KOPT-K1 (cell line): ENCODE data around the gene PLA2G2D.

Experiments used
- H3K27ac ChIP-seq: fragments of 200-600 bp; sonication (generic); 2 replicates; pipeline ENCODE4 v1.5.1; 2016; ENCODE audit warnings: antibody characterized with exemption, mild to moderate bottlenecking, low read depth, low read length; ENCODE audit not compliant: poor library complexity, severe bottlenecking
- H3K36me3 ChIP-seq: fragments of 200-600 bp; sonication (generic); 2 replicates; pipeline ENCODE4 v1.5.1; 2017; ENCODE audit warnings: antibody characterized with exemption, mild to moderate bottlenecking, low read length, moderate library complexity; ENCODE audit not compliant: insufficient read depth
- H3K9me3 ChIP-seq: fragments of 200-600 bp; sonication (generic); 2 replicates; pipeline ENCODE4 v1.5.1; 2017; ENCODE audit warnings: antibody characterized with exemption, low read length, mild to moderate bottlenecking; ENCODE audit not compliant: insufficient read depth, poor library complexity, severe bottlenecking

Gene PLA2G2D, protein sequence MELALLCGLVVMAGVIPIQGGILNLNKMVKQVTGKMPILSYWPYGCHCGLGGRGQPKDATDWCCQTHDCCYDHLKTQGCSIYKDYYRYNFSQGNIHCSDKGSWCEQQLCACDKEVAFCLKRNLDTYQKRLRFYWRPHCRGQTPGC

DNA sequence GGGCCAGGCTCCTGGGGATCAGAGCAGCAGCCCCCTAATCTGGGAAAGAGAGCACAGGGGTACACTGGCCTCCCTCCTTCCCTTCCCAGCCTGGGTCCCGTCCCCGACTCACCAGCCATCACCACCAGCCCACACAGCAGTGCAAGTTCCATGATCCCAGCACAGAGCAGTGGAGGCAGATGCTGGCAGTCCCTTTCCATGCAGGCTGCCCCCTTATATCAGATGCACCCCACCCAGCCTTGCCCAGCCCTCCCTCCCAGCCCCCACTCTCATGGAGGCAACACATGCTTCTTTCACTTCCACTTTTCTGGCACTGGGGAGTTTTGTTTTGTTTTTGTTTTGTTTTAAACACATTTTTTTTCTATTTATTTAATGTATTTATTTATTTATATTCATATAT lies at the start of gene PLA2G2D:
TSS of gene PLA2G2D (minus strand) at position 190 of the 400 bp plus-strand sequence. CDS start at position 152, 38 bp downstream.
- Histone ChIP-seq H3K27ac (no peak within 1 kb of the TSS), H3K9me3 (no peaks in the 10 kb centered on the region), H3K36me3 (no peaks in the 10 kb centered on the region)

DNA sequence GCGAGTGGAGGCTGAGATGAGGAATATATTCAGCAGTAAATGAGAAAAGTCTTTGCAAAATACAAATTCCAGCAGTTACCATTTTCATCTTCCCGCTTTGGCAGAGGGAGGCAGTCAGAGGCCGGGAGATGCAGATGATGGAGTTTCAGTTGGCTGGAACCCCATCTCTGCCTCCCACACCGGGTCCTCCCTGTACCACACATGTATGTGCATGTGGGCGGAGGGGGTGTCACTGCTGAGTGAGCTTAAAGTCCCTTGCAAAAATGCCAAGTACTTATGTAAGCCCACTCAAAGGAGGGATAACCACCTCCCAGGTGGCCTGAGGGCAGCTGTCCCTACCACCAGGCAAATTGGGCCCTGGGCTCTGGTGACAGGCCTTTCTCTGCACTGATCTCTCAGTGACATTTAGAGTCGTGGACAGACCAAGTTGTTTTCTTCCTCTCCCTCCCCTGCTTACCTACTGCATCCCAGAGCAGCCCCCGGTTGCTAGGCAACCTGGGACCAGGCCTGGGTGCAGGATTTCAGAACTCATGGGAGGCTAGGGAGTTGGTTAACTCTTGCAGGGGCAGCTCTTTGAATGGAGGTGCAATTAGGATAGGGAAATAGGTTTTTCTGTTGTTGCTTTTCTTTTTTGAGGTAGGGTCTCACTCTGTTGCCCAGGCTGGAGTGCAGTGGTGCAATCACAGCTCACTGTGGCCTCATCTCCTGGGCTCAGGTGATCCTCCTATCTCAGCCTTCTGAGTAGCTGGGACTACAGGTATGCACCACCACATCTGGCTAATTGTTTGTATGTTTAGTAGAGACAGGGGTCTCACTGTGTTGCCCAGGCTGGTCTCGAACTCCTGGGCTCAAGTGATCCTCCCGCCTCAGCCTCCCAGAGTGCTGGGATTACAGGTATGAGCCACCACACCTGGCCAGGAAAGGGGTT lies 49.5 kb upstream of the PLA2G2D start:
- H3K9me3 ChIP-seq: no peaks in the 10 kb centered on the region
- H3K36me3 ChIP-seq: no peaks in the 10 kb centered on the region
- H3K27ac ChIP-seq: no peak overlapping the region

DNA sequence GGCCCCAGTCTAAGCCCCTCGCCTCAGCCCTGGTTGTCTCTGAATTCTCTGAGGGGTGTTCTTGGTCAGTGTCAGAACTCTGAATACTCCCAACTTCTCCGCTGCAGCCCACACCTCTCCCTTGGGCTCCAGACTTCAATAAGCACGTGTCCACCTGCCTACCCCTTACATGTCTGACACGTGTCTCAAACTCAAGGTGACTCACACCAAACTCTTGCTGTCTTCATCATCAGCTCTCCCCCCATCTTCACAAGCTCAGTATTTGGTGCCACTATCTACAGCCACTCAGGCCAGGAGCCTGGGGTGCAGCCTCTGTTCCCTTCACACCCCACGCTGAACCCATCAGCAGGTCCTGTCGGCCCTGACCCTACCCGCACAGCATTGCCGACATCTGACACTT lies 47.8 kb upstream of the PLA2G2D start:
- Histone ChIP-seq H3K27ac (no peak overlapping the region), H3K36me3 (no peaks in the 10 kb centered on the region)

DNA sequence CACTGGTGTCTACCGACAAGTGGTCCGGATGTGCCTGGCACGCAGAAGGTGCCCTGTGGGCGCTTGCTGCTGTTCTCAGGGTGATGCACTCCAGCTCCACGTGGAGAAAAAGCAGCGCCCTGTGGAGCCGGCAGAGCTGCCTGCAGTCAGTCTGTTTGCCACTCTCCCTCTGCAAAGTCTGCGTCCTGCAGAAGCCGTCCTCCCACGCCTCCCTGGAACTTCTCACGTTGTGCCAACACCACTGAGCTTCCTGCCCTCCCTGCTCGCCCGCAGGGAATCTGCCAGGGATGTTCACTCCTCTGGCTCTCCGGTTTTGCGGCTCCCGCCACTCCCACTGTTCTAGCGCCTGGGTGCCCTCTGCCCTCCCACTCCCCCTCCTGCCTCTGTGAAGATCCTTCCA lies 46.7 kb upstream of the PLA2G2D start:
- peaks cover 8% of the 10 kb centered on the region for H3K9me3 ChIP-seq
- H3K36me3 ChIP-seq: no peaks in the 10 kb centered on the region
- no peak overlapping the region for H3K27ac ChIP-seq

More for the DNA sequence above, 47.8 kb upstream of the PLA2G2D start:
- no peaks in the 10 kb centered on the region for H3K9me3 ChIP-seq

DNA sequence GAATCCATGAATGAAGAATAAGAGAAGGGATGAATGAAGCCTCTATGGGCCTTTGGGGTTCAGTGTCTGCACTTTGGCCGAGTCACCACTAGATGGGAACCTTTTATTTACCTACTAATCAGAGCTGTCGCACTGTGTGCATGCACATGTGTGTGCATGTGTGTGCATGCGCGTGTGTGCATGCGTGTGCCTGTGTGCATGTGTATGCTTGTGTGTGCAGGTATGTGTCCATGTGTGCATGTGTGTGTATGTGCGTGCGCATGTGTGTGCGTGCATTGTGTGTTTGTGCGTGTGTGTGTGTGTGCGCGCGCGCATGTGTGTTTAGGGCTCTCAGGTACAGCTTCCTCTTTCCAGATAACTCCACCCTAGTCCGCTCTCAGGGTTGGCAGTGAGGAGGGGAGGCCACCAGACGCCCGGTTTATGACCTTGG lies 46.2 kb upstream of the PLA2G2D start:
- no peaks in the 10 kb centered on the region for H3K36me3 ChIP-seq
- peaks cover 14% of the 10 kb centered on the region for H3K9me3 ChIP-seq
- no peak overlapping the region for H3K27ac ChIP-seq

DNA sequence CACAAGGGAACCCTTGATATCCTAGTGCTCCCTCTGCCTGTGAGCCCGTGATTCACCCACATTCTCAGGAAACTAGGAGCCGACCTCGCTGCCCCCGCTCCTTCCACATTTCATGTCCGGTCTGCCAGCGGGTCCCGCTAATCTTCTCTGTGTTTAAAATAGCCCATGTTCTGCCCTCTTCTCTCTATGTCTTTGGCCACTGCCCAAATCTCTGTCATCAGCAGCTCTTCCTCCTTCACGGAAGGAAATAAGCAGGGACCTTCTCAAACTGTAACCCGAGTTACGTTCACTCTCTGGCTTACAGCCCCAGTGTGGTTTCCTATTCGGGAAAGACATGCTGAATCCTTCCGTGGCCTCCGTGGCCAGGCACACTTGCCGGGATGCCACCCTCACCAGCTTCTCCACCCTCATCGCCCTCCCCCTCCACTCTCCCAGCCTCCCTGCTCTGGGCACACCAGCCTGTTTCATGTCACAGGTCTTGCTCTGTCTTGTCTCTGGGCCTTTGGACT lies 45.4 kb upstream of the PLA2G2D start:
- Histone ChIP-seq H3K36me3 (no peaks in the 10 kb centered on the region), H3K9me3 (peaks cover 21% of the 10 kb centered on the region), H3K27ac (no peak overlapping the region)

DNA sequence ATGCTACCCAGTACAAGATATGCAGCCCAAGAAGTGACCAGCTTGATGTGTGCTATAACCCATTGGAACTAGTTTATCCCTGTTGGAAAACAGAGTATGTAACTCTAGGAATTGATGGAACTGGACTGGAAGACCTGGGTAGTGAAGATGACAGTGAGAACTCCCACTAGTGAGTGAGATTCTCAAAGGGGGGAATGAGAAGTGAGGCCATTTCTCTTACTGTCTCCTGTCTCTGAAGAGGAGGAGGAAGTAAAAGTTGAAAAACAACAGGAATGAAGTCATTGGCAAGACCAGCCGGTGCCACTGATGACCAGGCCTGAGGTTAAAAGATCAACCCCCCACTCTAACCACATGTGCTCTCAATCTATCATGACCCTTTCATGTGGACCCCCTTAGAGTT lies 40.7 kb upstream of the PLA2G2D start:
- Histone ChIP-seq H3K9me3 (peaks cover 42% of the 10 kb centered on the region), H3K36me3 (no peaks in the 10 kb centered on the region), H3K27ac (no peak overlapping the region)

- H3K27ac ChIP-seq: no peak overlapping the region
- peaks cover 42% of the 10 kb centered on the region for H3K9me3 ChIP-seq
- no peaks in the 10 kb centered on the region for H3K36me3 ChIP-seq
Observed at GRCh38 chr1:20158358-20159070, 39.2 kb upstream of the PLA2G2D start.

DNA sequence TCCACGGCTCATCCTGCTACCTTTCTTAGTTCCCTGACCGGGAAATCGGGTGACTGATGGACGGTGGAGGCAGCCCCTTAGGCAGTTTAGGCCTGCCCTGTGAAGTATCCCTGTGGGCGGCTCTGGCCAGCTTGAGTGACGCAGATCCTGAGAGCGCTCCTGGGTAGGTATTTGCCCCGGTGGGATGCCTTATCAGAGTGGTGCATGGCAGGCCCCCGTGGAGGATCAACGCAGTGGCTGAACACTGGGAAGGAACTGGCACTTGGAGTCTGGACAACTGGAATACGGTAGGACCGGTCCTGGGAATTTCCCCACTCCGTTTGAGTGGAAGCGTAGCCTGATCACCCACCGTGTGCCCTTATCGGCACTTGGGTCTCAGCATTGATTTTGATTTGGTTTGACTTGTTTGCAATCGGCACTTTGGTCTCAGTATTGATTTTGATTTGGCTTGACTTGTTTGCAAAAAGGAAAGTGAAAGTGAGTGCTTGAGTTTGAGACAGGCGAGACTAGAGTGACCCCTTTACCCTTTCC lies 35.0 kb upstream of the PLA2G2D start:
- H3K27ac ChIP-seq: no peak overlapping the region
- H3K9me3 ChIP-seq: peaks cover 17% of the 10 kb centered on the region
- no peaks in the 10 kb centered on the region for H3K36me3 ChIP-seq

DNA sequence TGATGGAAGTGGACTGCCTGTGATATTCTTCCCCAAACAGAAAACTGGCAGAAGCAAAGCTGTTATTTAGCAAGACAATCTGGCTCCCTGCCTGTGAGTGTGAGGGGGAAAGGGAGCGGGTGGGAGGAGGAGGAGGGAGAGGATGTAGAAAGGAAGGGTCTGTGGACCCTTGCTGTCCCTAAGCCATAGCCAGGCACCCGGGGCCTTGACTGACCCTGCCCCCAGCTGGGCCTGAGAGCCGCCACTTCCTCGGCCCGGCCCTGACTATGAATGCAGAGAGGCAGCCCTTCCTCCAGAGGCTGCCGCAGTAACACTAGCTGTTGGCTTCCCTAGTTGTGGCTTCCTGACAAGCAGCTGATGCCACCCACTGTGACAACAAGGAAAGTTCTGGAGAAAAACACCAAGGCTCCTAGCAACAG lies 33.7 kb upstream of the PLA2G2D start:
- no peaks in the 10 kb centered on the region for H3K36me3 ChIP-seq
- H3K27ac ChIP-seq: no peak overlapping the region
- H3K9me3 ChIP-seq: peaks cover 3% of the 10 kb centered on the region

DNA sequence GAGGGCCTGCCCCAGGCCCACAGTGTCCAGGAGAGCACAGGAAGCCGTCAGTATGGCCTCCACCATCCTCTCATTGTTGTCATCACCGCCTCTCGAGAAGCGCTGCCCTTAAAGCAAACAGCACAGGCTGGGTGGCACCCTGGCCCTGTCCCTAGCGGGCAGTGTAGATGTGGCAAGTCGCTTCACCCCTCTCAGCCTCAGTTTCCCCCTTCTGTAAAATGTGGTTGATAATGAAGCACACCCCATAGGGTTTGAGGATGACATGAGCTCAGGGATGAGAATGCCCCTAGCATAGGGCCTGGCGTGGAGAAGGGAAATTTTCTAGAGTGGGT lies 33.2 kb upstream of the PLA2G2D start:
- Histone ChIP-seq H3K9me3 (no peaks in the 10 kb centered on the region), H3K27ac (no peak overlapping the region), H3K36me3 (no peaks in the 10 kb centered on the region)

DNA sequence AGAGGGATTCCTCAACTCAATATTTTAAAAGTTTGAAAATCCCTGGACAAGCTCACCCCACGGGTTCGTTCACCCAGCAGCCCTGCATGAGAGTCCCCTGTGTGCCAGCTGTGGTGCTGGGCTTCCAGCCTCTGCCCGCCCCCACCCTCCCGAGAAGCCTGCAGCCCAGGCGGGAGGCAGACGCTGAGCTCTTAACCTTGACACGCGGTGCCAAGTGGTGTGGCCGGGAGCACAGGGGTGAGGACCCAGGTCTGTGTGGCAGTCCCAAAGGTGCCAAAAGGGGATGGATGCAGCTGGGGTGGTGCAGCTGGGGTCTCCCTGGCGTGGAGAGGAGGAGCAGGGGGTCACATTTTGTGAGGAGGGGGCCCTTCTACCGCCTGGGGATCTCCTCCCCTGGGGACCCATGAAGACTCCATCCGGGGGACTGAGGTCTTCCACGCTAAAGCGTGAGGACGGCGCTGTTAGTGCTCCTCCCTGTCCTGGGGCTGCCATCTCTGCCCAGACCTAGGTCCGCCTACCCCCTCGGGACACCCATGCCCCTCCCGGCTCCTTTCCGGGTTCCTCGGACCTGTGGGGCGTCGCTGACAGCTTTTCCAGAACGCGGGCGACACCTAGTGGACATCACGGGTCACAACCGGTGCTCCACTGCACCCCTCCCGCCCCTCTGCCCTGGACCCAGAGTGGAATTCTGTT lies 32.7 kb upstream of the PLA2G2D start:
- no peaks in the 10 kb centered on the region for H3K36me3 ChIP-seq
- H3K27ac ChIP-seq: no peak overlapping the region
- no peaks in the 10 kb centered on the region for H3K9me3 ChIP-seq

GRCh38 chr1:20150969-20151368 lies 31.6 kb upstream of the PLA2G2D start:
- Histone ChIP-seq H3K36me3 (no peaks in the 10 kb centered on the region), H3K9me3 (no peaks in the 10 kb centered on the region), H3K27ac (no peak overlapping the region)

DNA sequence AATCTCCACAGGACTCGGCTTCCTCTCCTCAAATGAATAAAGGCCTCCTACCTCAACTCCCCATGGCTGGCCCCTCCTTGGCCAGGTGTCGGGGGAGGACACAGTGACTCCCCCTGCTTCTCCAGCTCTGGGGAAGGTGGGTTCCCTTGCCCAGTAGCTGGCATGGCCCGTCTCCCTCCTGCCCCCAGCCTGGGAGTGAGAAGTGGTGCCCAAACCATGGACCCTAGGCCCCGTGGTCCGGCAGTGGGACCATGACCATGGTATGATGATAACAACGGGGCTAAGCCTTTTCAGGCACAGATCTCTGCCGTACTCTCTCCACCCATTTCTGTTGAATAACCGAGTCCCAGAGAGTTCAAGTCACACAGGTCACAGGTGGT lies 31.0 kb upstream of the PLA2G2D start:
- H3K9me3 ChIP-seq: no peaks in the 10 kb centered on the region
- no peak overlapping the region for H3K27ac ChIP-seq
- H3K36me3 ChIP-seq: no peaks in the 10 kb centered on the region
